ENCODE results near the gene PEX7. TPM values are rescaled to one million over a fixed set of nuclear protein-coding genes. Genes with fewer than 3 reads are reported as not detected.

Gene PEX7
- total and polyA plus RNA-seq, 2 of the 8 experiments (the other 6 are each of a cell fraction or from before 2014, with no cell fraction given) = 6.4 to 11.0 TPM

DNA sequence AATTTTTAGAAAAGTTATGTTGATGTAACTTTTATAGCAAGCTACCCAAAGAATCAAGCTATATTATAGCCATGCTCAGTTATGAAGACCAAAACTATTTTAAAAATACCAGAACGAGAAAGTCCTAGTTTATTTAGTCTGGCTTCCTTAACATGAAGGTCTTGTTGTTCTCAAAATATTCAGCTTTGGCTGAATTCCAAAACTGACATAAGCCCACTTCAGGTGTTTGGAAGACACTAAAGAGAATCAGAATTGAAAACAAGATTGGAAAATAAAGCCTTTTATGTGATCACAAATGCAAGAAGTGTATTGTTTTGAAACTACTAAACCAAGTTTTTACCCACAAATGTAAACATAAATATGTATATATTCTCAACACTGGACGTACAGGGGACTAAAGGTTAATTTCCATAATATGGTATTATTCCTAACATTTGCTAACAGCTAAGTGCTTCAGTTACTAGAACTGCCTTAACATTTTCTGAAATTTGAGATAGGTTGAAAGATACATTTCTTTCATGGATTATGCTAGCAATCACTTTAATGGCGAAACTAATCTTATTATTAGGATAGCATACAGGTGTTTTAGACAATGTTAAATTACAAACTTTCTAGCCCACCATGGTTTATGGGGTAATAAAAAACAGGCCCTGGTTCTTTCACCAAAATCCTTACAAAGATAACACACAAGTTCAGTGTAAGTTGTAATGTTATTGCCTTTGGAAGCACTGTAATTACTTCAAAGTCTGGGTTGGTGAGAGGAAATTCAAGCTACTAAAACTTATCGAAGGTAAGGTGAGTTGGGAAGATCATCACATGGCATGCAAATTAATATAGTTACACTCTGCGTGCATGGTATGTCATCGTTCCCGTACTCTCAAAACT is 31.7 kb upstream of the PEX7 start (continued):
- TF ChIP-seq, protein P1, sequence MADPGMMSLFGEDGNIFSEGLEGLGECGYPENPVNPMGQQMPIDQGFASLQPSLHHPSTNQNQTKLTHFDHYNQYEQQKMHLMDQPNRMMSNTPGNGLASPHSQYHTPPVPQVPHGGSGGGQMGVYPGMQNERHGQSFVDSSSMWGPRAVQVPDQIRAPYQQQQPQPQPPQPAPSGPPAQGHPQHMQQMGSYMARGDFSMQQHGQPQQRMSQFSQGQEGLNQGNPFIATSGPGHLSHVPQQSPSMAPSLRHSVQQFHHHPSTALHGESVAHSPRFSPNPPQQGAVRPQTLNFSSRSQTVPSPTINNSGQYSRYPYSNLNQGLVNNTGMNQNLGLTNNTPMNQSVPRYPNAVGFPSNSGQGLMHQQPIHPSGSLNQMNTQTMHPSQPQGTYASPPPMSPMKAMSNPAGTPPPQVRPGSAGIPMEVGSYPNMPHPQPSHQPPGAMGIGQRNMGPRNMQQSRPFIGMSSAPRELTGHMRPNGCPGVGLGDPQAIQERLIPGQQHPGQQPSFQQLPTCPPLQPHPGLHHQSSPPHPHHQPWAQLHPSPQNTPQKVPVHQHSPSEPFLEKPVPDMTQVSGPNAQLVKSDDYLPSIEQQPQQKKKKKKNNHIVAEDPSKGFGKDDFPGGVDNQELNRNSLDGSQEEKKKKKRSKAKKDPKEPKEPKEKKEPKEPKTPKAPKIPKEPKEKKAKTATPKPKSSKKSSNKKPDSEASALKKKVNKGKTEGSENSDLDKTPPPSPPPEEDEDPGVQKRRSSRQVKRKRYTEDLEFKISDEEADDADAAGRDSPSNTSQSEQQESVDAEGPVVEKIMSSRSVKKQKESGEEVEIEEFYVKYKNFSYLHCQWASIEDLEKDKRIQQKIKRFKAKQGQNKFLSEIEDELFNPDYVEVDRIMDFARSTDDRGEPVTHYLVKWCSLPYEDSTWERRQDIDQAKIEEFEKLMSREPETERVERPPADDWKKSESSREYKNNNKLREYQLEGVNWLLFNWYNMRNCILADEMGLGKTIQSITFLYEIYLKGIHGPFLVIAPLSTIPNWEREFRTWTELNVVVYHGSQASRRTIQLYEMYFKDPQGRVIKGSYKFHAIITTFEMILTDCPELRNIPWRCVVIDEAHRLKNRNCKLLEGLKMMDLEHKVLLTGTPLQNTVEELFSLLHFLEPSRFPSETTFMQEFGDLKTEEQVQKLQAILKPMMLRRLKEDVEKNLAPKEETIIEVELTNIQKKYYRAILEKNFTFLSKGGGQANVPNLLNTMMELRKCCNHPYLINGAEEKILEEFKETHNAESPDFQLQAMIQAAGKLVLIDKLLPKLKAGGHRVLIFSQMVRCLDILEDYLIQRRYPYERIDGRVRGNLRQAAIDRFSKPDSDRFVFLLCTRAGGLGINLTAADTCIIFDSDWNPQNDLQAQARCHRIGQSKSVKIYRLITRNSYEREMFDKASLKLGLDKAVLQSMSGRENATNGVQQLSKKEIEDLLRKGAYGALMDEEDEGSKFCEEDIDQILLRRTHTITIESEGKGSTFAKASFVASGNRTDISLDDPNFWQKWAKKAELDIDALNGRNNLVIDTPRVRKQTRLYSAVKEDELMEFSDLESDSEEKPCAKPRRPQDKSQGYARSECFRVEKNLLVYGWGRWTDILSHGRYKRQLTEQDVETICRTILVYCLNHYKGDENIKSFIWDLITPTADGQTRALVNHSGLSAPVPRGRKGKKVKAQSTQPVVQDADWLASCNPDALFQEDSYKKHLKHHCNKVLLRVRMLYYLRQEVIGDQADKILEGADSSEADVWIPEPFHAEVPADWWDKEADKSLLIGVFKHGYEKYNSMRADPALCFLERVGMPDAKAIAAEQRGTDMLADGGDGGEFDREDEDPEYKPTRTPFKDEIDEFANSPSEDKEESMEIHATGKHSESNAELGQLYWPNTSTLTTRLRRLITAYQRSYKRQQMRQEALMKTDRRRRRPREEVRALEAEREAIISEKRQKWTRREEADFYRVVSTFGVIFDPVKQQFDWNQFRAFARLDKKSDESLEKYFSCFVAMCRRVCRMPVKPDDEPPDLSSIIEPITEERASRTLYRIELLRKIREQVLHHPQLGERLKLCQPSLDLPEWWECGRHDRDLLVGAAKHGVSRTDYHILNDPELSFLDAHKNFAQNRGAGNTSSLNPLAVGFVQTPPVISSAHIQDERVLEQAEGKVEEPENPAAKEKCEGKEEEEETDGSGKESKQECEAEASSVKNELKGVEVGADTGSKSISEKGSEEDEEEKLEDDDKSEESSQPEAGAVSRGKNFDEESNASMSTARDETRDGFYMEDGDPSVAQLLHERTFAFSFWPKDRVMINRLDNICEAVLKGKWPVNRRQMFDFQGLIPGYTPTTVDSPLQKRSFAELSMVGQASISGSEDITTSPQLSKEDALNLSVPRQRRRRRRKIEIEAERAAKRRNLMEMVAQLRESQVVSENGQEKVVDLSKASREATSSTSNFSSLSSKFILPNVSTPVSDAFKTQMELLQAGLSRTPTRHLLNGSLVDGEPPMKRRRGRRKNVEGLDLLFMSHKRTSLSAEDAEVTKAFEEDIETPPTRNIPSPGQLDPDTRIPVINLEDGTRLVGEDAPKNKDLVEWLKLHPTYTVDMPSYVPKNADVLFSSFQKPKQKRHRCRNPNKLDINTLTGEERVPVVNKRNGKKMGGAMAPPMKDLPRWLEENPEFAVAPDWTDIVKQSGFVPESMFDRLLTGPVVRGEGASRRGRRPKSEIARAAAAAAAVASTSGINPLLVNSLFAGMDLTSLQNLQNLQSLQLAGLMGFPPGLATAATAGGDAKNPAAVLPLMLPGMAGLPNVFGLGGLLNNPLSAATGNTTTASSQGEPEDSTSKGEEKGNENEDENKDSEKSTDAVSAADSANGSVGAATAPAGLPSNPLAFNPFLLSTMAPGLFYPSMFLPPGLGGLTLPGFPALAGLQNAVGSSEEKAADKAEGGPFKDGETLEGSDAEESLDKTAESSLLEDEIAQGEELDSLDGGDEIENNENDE (IDR thresholded peaks at IDR 0.05; ENCODE audit: insufficient replicate concordance, low read length) = no peak
- TF ChIP-seq SIRT6 (IDR thresholded peaks at IDR 0.05; ENCODE audit: low read length) (no peak), CREB1 (IDR thresholded peaks at IDR 0.05) (no peak), HDAC6 (IDR thresholded peaks at IDR 0.05; ENCODE audit: low read depth, low read length) (no peak), TAF7 (optimal IDR thresholded peaks at IDR 0.05; ENCODE audit: borderline replicate concordance, low read depth, low read length) (no peak), TEAD4 (IDR thresholded peaks at IDR 0.05; ENCODE audit: low read depth, low read length) (no peak), SIX5 (IDR thresholded peaks at IDR 0.05; ENCODE audit: low read depth, low read length) (no peak), EGR1 (IDR thresholded peaks at IDR 0.05; ENCODE audit: borderline replicate concordance, low read depth, low read length) (no peak)
- TF ChIP-seq, protein P2, sequence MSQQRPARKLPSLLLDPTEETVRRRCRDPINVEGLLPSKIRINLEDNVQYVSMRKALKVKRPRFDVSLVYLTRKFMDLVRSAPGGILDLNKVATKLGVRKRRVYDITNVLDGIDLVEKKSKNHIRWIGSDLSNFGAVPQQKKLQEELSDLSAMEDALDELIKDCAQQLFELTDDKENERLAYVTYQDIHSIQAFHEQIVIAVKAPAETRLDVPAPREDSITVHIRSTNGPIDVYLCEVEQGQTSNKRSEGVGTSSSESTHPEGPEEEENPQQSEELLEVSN (IDR thresholded peaks at IDR 0.05) = no peak

Data from H1 (cell line).